Ovary (tissue), 9 donors: ENCODE data around the gene SLC27A5. TPM values are rescaled to one million over a fixed set of nuclear protein-coding genes. Genes with fewer than 3 reads are reported as not detected.
"Not testable (repeated sequence)": the region's sequence is repeated elsewhere in the genome, so short reads cannot be mapped to it uniquely, and the experiment has no call there.

Experiments used
- DNase-seq, 5 donors: peaks; one replicate each; pipeline ENCODE4 v3.0.0-alpha.2; 2019 to 2020
- H3K27ac ChIP-seq, 2 donors: fragments of 200-600 bp; one replicate each; pipeline versions ENCODE4 v1.5.1 to v1.8.0; 2019 to 2022
- H3K27me3 ChIP-seq: fragments of 200-600 bp; one replicate; pipeline ENCODE4 v1.8.0; 2022
- H3K36me3 ChIP-seq: fragments of 200-600 bp; sonication (generic); one replicate; pipeline ENCODE4 v1.5.1; 2019
- H3K4me1 ChIP-seq: one replicate; pipeline ENCODE4 v1.8.1; 2013; ENCODE audit warnings: mild to moderate bottlenecking, moderate library complexity; ENCODE audit not compliant: insufficient read depth
- H3K4me3 ChIP-seq: fragments of 200-600 bp; sonication (generic); one replicate; pipeline ENCODE4 v1.5.1; 2017
- H3K9me3 ChIP-seq, 2 donors: fragments of 200-600 bp in 1 of 2; sonication (generic) in 1 of 2; one replicate each; pipeline versions ENCODE4 v1.5.1 to v1.8.1; 2013 to 2019; ENCODE audit warnings: mild to moderate bottlenecking in 1 of 2, moderate library complexity in 1 of 2
- EP300 ChIP-seq: sonication (generic); formaldehyde crosslinking; IDR thresholded peaks from one replicate; pipeline ENCODE4 v1.6.1; 2017; ENCODE audit warnings: antibody characterized with exemption
- POLR2A ChIP-seq: fragments of 450-650 bp; IDR thresholded peaks from one replicate; pipeline ENCODE4 v1.6.1; 2017; ENCODE audit warnings: antibody characterized with exemption, mild to moderate bottlenecking, moderate library complexity
- WGBS, 3 donors: extraction: QIAGEN DNeasy Blood & Tissue Kit in 1 of 3; methylation state at CpG; one replicate each; pipeline versions ENCODE4 v1.1.5 to v1.1.7; 2013 to 2017; 5-methylcytosine and 5-hydroxymethylcytosine counted together
- intact Hi-C, 4 donors: fragments of 100-400 bp; cut with DNase I; formaldehyde crosslinking; loops; one replicate each; pipeline versions ENCODE4 v1.11.0 to v1.15.1; 2022 to 2023
- polyA plus RNA-seq, 2 donors: library from polyadenylated mRNA; stranded (reverse); fragments of 200-250 nt in 1 of 2; fragments of 350-450 nt in 1 of 2; fragmentation: Illumina TruSeq in 1 of 2; extraction: RNeasy Lipid Tissue Mini Kit (QIAGEN cat#74804) in 1 of 2; gene quantifications; one replicate each; pipeline ENCODE4 v1.2.3, GENCODE V29; 2013 to 2014
- total RNA-seq, 7 donors: library from RNA; depleted of rRNA in 2 of 7; stranded (reverse); fragments of >200 nt in 2 of 7; fragmentation: NEBNext Ultra II Directional in 3 of 7; extraction: Animal tissue kit (Norgen Biotek cat#: 25700) in 3 of 7; gene quantifications; one replicate each; pipeline versions ENCODE4 v1.1.0 to v1.2.4, GENCODE V29; 2016 to 2023
- TF ChIP-seq, protein P1 (sequence below), 3 donors: fragments of 450-650 bp in 2 of 3; fragments of 200-600 bp in 1 of 3; IDR thresholded peaks; one replicate each; pipeline versions ENCODE4 v1.5.1 to v1.8.0; 2016 to 2022; ENCODE audit warnings: antibody characterized with exemption in 3 of 3, mild to moderate bottlenecking in 1 of 3
- donor health status: DM: no; HTN: no; CAD: no; lungs with moderate emphysema.
- donor health status: DM: no; HTN: no; CAD: no.
- donor health status: Bipolar disorder and iron deficiency.
- donor health status: DM: yes; HTN: yes; CAD: no.
- donor health status: DM: no; HTN: no; CAD: no.
- donor health status: DM: yes; HTN: yes; CAD: no.

Gene SLC27A5
- total and polyA plus RNA-seq, 9 donors: 0.70 to 14.8 (median 11.1) TPM

DNA sequence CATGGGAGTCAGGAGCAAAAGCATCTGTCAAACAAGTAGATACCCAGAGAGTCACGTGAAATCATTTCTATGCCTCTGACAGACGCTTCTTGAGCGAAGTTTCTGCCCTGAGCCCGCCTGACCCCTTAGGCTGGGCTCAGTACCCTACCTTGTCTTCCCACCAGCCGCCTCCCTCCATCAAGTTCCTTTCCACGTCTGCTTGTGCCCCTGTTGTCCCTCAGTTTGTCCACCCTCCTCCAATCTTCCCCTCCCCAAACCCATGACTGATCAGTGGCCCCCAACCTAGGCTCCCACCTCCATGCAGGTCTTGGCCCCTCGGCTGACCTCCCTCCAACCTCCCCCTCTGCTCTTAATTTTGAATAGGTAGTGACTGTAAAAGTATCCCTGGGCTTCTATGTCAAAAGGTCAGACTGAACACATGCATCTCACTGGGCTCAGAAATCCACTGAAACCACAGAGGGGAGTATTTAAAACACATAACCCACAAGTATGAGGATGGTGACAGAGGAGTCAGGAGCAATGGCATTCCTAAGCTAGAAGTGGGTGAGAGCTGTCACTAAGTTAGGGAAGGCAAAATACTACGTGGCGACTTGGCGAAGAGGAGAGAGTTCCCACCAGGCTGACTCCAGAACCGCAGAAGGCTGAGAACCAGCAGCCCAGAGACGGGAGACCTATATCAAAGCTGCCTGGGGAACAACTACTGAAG lies 37.3 kb downstream of the SLC27A5 start:
- peaks cover 6% of the 10 kb centered on the region for H3K4me1 ChIP-seq
- DNase-seq: no peak
- no peak overlapping the region for H3K4me3 ChIP-seq
- H3K9me3 ChIP-seq: no peaks in the 10 kb centered on the region
- H3K36me3 ChIP-seq: no peaks in the 10 kb centered on the region
- H3K27me3 ChIP-seq: no peaks in the 10 kb centered on the region
- no peak for TF ChIP-seq EP300
- TF ChIP-seq, protein P1, sequence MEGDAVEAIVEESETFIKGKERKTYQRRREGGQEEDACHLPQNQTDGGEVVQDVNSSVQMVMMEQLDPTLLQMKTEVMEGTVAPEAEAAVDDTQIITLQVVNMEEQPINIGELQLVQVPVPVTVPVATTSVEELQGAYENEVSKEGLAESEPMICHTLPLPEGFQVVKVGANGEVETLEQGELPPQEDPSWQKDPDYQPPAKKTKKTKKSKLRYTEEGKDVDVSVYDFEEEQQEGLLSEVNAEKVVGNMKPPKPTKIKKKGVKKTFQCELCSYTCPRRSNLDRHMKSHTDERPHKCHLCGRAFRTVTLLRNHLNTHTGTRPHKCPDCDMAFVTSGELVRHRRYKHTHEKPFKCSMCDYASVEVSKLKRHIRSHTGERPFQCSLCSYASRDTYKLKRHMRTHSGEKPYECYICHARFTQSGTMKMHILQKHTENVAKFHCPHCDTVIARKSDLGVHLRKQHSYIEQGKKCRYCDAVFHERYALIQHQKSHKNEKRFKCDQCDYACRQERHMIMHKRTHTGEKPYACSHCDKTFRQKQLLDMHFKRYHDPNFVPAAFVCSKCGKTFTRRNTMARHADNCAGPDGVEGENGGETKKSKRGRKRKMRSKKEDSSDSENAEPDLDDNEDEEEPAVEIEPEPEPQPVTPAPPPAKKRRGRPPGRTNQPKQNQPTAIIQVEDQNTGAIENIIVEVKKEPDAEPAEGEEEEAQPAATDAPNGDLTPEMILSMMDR (IDR thresholded peaks at IDR 0.05): no peak
- TF ChIP-seq POLR2A: no peak
- WGBS, 3 donors: 72 to 79% (median 75%) methylated on average over 12 of the region's 12 CpGs
- peak overlapping the region in 1 of 2 donors; percentile 20 for H3K27ac ChIP-seq
- intact Hi-C loops: no loop called here

DNA sequence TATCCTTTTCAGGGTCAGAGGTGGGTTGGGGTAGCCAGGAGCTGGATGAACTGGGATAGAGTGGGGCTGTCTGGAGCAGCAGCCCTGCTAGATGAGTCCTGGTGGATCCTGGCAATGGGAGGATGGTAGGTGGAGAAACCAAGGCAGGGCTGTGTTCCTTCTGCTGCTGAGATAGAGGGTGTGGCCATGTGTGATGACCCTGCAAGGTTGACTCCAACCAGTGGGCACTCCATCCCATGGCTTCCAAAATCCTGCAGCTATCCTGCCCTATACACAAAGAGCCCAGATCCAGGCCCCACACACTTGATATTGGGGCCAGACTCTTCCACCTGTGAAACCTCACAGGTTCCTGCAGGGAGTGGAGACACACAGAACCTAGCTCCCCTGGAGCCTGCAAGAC lies 38.0 kb downstream of the SLC27A5 start:
- no peak overlapping the region for H3K27ac ChIP-seq
- TF ChIP-seq POLR2A (no peak), EP300 (no peak)
- TF ChIP-seq, protein P1 (IDR thresholded peaks at IDR 0.05): no peak
- intact Hi-C loops: no loop called here
- H3K27me3 ChIP-seq: no peaks in the 10 kb centered on the region
- DNase-seq: no peak
- no peaks in the 10 kb centered on the region for H3K36me3 ChIP-seq
- H3K9me3 ChIP-seq: no peaks in the 10 kb centered on the region
- no peak overlapping the region for H3K4me3 ChIP-seq
- H3K4me1 ChIP-seq: peaks cover 6% of the 10 kb centered on the region

DNA sequence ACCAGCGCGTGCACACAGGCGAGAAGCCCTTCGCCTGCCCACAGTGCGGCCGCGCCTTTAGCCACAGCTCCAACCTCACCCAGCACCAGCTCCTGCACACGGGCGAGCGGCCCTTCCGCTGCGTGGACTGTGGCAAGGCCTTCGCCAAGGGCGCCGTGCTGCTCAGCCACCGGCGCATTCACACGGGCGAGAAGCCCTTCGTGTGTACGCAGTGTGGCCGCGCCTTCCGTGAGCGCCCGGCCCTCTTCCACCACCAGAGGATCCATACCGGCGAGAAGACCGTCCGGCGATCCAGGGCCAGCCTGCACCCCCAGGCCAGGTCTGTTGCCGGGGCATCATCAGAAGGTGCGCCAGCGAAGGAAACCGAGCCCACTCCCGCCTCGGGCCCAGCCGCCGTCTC lies 40.1 kb downstream of the SLC27A5 start:
- Histone ChIP-seq H3K36me3 (no peaks in the 10 kb centered on the region), H3K4me1 (peaks cover 9% of the 10 kb centered on the region), H3K27ac (no peak overlapping the region), H3K4me3 (no peak overlapping the region), H3K27me3 (no peaks in the 10 kb centered on the region), H3K9me3 (no peaks in the 10 kb centered on the region)
- no peak for DNase-seq
- TF ChIP-seq EP300 (no peak), POLR2A (no peak)
- TF ChIP-seq, protein P1 (IDR thresholded peaks at IDR 0.05): no peak
- 92% methylated on average over 34 to 39 of the region's 39 CpGs for WGBS, 3 donors
- intact Hi-C loops: no loop called here

DNA sequence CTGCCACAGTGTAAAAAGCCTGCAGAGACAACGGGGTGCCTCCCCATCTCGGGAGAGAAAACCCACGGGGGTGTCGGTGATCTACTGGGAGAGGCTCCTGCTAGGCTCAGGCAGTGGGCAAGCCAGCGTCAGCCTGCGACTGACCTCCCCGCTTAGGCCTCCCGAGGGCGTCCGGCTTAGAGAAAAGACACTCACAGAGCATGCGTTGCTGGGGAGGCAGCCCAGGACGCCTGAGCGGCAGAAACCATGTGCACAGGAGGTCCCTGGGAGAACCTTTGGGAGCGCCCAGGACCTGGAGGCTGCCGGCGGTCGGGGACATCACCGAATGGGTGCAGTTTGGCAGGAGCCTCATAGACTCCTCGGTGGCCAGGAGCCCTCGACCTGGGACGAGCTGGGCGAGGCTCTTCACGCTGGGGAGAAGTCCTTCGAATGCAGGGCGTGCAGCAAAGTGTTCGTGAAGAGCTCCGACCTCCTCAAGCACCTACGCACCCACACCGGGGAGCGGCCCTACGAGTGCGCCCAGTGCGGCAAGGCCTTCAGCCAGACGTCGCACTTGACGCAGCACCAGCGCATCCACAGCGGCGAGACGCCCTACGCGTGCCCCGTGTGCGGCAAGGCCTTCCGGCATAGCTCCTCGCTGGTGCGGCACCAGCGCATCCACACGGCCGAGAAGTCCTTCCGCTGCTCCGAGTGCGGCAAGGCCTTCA lies 40.8 kb downstream of the SLC27A5 start:
- intact Hi-C loops, H3K4me3 ChIP-seq, H3K4me1 ChIP-seq, DNase-seq, H3K27me3 ChIP-seq, H3K36me3 ChIP-seq, H3K27ac ChIP-seq, H3K9me3 ChIP-seq: not testable (repeated sequence)
- 86 to 92% (median 89%) methylated on average over 25 to 36 of the region's 53 CpGs for WGBS, 3 donors
